HepG2 (cell line): Measurements from ENCODE around the gene AKAP6. TPM values are rescaled to one million over a fixed set of nuclear protein-coding genes. Genes with fewer than 3 reads are reported as not detected.

ENCODE experiments used
- ATAC-seq: fragments of 200-7000 bp; cut with Tn5 transposase; 3 replicates; pipeline ENCODE4 v1.9.1; 2020; ENCODE audit warnings: mild to moderate bottlenecking, moderate library complexity
- BruUV-seq: library from RNA; stranded (reverse); fragments of 400-500 nt; replicated peaks from 2 replicates; lab custom pipeline; 2021; lab: Mats Ljungman, UMichigan
- CTCF ChIA-PET: fragments of 300-600 bp; formaldehyde crosslinking; extraction: SDS; loops from one replicate; lab custom pipeline; 2021; ENCODE audit warnings: low total read pairs, inconsistent platforms, low intra/inter-chr PET ratio; lab: Yijun Ruan, JAX
- POLR2A ChIA-PET: fragments of 350-600 bp; sonication (Branson Sonifier 250); formaldehyde crosslinking; loops from one replicate; lab custom pipeline; 2020; ENCODE audit warnings: antibody characterized with exemption, inconsistent platforms; lab: Yijun Ruan, JAX
- DNase-seq: peaks from one replicate; pipeline ENCODE4 v3.0.0-alpha.2; 2015; ENCODE audit warnings: low spot score
- FAIRE-seq: peaks from 3 replicates; lab custom pipeline; 2011; peaks lifted over from hg19 to GRCh38; lab: Jason Lieb, UNC
- H2AFZ ChIP-seq: one replicate; pipeline ENCODE4 v1.6.1; 2011; ENCODE audit warnings: low read length, inconsistent platforms
- H3K27ac ChIP-seq: fragments of 300-600 bp; 3 replicates; pipeline ENCODE4 v1.8.0; 2011; ENCODE audit warnings: mixed run types, mild to moderate bottlenecking, mixed read lengths, low read length, inconsistent platforms; ENCODE audit not compliant: insufficient read depth; ENCODE audit errors: extremely low read length
- H3K27me3 ChIP-seq, 2 experiments: fragments of 200-600 bp in 1 of 2; 2 replicates in 1 of 2; 3 replicates in 1 of 2; pipeline versions ENCODE4 v1.6.0 to v1.8.0; 2011; ENCODE audit warnings: low read length in 2 of 2, mild to moderate bottlenecking in 2 of 2, moderate library complexity in 2 of 2, inconsistent platforms in 1 of 2; ENCODE audit not compliant: insufficient read depth in 2 of 2, control insufficient read depth in 1 of 2
- H3K36me3 ChIP-seq, 2 experiments: fragments of 200-600 bp in 1 of 2; replicated peaks in 1 of 2; 2 replicates in 1 of 2; 3 replicates in 1 of 2; pipeline versions ENCODE4 v1.5.1 to v1.8.0; 2011; ENCODE audit warnings: low read length in 2 of 2, inconsistent platforms in 1 of 2; ENCODE audit not compliant: insufficient read depth in 2 of 2, control insufficient read depth in 1 of 2
- H3K4me1 ChIP-seq: 2 replicates; pipeline ENCODE4 v1.5.1; 2012; ENCODE audit warnings: low read length, inconsistent platforms; ENCODE audit not compliant: insufficient read depth
- H3K4me2 ChIP-seq: 2 replicates; pipeline ENCODE4 v1.6.0; 2011; ENCODE audit warnings: low read depth, low read length, inconsistent platforms
- H3K4me3 ChIP-seq, 3 experiments: fragments of 200-600 bp in 1 of 3; sonication (generic), shearing (Covaris generic) in 1 of 3; replicated peaks in 1 of 3; 2 replicates each; pipeline ENCODE4 v1.5.1; 2011 to 2016; ENCODE audit warnings: low read length in 3 of 3, inconsistent platforms in 2 of 3, low read depth in 2 of 3, mild to moderate bottlenecking in 2 of 3, control low read depth in 1 of 3, mixed read lengths in 1 of 3; ENCODE audit not compliant: insufficient read depth in 1 of 3
- H3K79me2 ChIP-seq: one replicate; pipeline ENCODE4 v1.6.1; 2011; ENCODE audit warnings: low read length, inconsistent platforms; ENCODE audit not compliant: insufficient read depth
- H3K9ac ChIP-seq: 2 replicates; pipeline ENCODE4 v1.6.0; 2011; ENCODE audit warnings: mild to moderate bottlenecking, low read depth, low read length, inconsistent platforms; ENCODE audit not compliant: insufficient read depth
- H3K9me3 ChIP-seq: 2 replicates; pipeline ENCODE4 v1.5.1; 2012; ENCODE audit warnings: mild to moderate bottlenecking, low read length
- H4K20me1 ChIP-seq: 2 replicates; pipeline ENCODE4 v1.6.0; 2011; ENCODE audit warnings: inconsistent platforms, mild to moderate bottlenecking, low read length, moderate library complexity; ENCODE audit not compliant: insufficient read depth
- KAT8 ChIP-seq: IDR thresholded peaks from 2 replicates; pipeline ENCODE4 v1.6.1; 2016; ENCODE audit warnings: missing genetic modification reagents, missing compliant biosample characterization
- ONECUT2 ChIP-seq: sonication (generic); formaldehyde crosslinking; IDR thresholded peaks from 2 replicates; pipeline ENCODE4 v1.4.0; 2020; ENCODE audit warnings: missing genetic modification reagents
- PAWR ChIP-seq: sonication (generic); formaldehyde crosslinking; IDR thresholded peaks from 2 replicates; pipeline ENCODE4 v1.4.0; 2020; ENCODE audit warnings: missing genetic modification reagents, mild to moderate bottlenecking, borderline replicate concordance
- SIX1 ChIP-seq: sonication (generic); formaldehyde crosslinking; IDR thresholded peaks from 2 replicates; pipeline ENCODE4 v1.4.0; 2020; ENCODE audit warnings: missing genetic modification reagents, borderline replicate concordance
- SMARCC2 ChIP-seq: fragments of 450-650 bp; IDR thresholded peaks from 2 replicates; pipeline ENCODE4 v1.6.1; 2017; ENCODE audit warnings: antibody characterized with exemption, mild to moderate bottlenecking
- TFDP1 ChIP-seq: IDR thresholded peaks from 2 replicates; pipeline ENCODE4 v1.6.1; 2016; ENCODE audit warnings: missing compliant biosample characterization, missing genetic modification reagents, borderline replicate concordance
- USF2 ChIP-seq, 2 experiments: sonication (generic) in 1 of 2; formaldehyde crosslinking in 1 of 2; IDR thresholded peaks; 2 replicates each; pipeline versions ENCODE4 v1.5.1 to v1.6.1; 2011 to 2020; ENCODE audit warnings: borderline replicate concordance in 1 of 2, low read depth in 1 of 2, low read length in 1 of 2, mild to moderate bottlenecking in 1 of 2, missing genetic modification reagents in 1 of 2, moderate library complexity in 1 of 2
- ZHX1 ChIP-seq: sonication (generic); formaldehyde crosslinking; IDR thresholded peaks from 2 replicates; pipeline ENCODE4 v1.8.1; 2022; ENCODE audit warnings: low read depth, mild to moderate bottlenecking, missing genetic modification reagents
- ZNF282 ChIP-seq: fragments of 450-650 bp; IDR thresholded peaks from 2 replicates; pipeline ENCODE4 v1.6.1; 2018; ENCODE audit not compliant: partially characterized antibody
- ZNF329 ChIP-seq: sonication (generic); formaldehyde crosslinking; IDR thresholded peaks from 2 replicates; pipeline ENCODE4 v1.9.0; 2021; ENCODE audit warnings: low read depth, mild to moderate bottlenecking, missing genetic modification reagents
- ZNF383 ChIP-seq: sonication (generic); formaldehyde crosslinking; IDR thresholded peaks from 2 replicates; pipeline ENCODE4 v1.4.0; 2020; ENCODE audit warnings: missing genetic modification reagents, mild to moderate bottlenecking, borderline replicate concordance
- ZNF687 ChIP-seq: sonication (generic); formaldehyde crosslinking; IDR thresholded peaks from 2 replicates; pipeline ENCODE4 v1.5.1; 2020; ENCODE audit warnings: mild to moderate bottlenecking, missing genetic modification reagents, moderate library complexity
- WGBS: methylation state at CpG from one replicate; pipeline ENCODE4 v1.1.6; 2017; ENCODE audit warnings: low lambda C conversion rate; 5-methylcytosine and 5-hydroxymethylcytosine counted together
- in situ Hi-C: cut with HindIII; loops from 2 replicates; pipeline ENCODE4 v1.10.0; 2017; ENCODE audit warnings: low pct_unique_long_range_greater_than_20kb; ENCODE audit not compliant: extremely low pct_ligation_motif_present
- intact Hi-C: fragments of 100-400 bp; cut with micrococcal nuclease; formaldehyde crosslinking; loops from one replicate; pipeline ENCODE4 v1.10.0; 2022; ENCODE audit not compliant: unreplicated experiment
- polyA plus RNA-seq, 8 experiments: library from polyadenylated mRNA; depleted of rRNA in 3 of 8; stranded (reverse) in 7 of 8; unstranded in 1 of 8; fragments of >200 nt; fragmentation: Illumina TruSeq in 4 of 8; extraction: Trizol in 4 of 8; gene quantifications; 2 replicates each; pipeline versions ENCODE4 v1.2.1 to v1.2.3, GENCODE V29; 2011 to 2016; ENCODE audit warnings: low read depth in 4 of 8, missing spikeins in 1 of 8, mixed read lengths in 1 of 8; ENCODE audit not compliant: insufficient read depth in 1 of 8
- total RNA-seq, 5 experiments: library from RNA; depleted of rRNA; stranded (reverse); fragments of >200 nt; fragmentation: Illumina TruSeq; extraction: Trizol; gene quantifications; 2 replicates each; pipeline ENCODE4 v1.2.3, GENCODE V29; 2016; ENCODE audit warnings: low read depth in 1 of 5

AKAP6 gene
- total and polyA plus RNA-seq, 2 of the 13 experiments (the other 11 are each of a cell fraction or from before 2014, with no cell fraction given): 1.4 TPM

- intact Hi-C loops (no loop called here), in situ Hi-C loops (no loop called here)
- no peak overlapping the region for H3K27ac ChIP-seq
- CTCF ChIA-PET: no interaction called here
- WGBS: 67% methylated on average over 8 of the region's 8 CpGs
- no peaks in the 10 kb centered on the region for H3K9me3 ChIP-seq
- ATAC-seq (no peak), FAIRE-seq (no peak), DNase-seq (no peak)
- H2AFZ ChIP-seq: no peak overlapping the region
- no peak overlapping the region for H3K9ac ChIP-seq
- no TSS peak for BruUV-seq
- POLR2A ChIA-PET: interaction anchor here (1.2 kb wide), 1 partner anchor 213 kb away, joined by 3 read pairs; no protein-coding TSS in a partner anchor
- H4K20me1 ChIP-seq: no peaks in the 10 kb centered on the region
- H3K27me3 ChIP-seq: no peaks in the 10 kb centered on the region
- H3K36me3 ChIP-seq: no peaks in the 10 kb centered on the region
- H3K4me1 ChIP-seq: no peaks in the 10 kb centered on the region
- H3K79me2 ChIP-seq: no peaks in the 10 kb centered on the region
- no peak overlapping the region for H3K4me3 ChIP-seq
- H3K4me2 ChIP-seq: no peak overlapping the region
- TF ChIP-seq ZNF383 (CRISPR knock-in tag) (no peak), TFDP1 (CRISPR knock-in tag) (no peak), SMARCC2 (no peak), PAWR (CRISPR knock-in tag) (no peak), ZNF282 (no peak), USF2 (IDR thresholded peaks at IDR 0.05; ENCODE audit: low read depth, low read length) (no peak), USF2 (CRISPR knock-in tag; IDR thresholded peaks at IDR 0.05; ENCODE audit: borderline replicate concordance) (no peak), ZHX1 (CRISPR knock-in tag) (no peak), ZNF329 (CRISPR knock-in tag) (no peak), KAT8 (no peak), ONECUT2 (no peak), ZNF687 (CRISPR knock-in tag) (no peak), SIX1 (CRISPR knock-in tag) (no peak)
These were observed 103.9 kb downstream of the AKAP6 start for GRCh38 chr14:32432813-32433538.
